ENCODE data around the gene DHRS7B. TPM values are rescaled to one million over a fixed set of nuclear protein-coding genes. Genes with fewer than 3 reads are reported as not detected.

DHRS7B gene
- total and polyA plus RNA-seq, 2 of the 13 experiments (the other 11 are each of a cell fraction or from before 2014, with no cell fraction given) = 20.0 to 35.8 TPM

DNA sequence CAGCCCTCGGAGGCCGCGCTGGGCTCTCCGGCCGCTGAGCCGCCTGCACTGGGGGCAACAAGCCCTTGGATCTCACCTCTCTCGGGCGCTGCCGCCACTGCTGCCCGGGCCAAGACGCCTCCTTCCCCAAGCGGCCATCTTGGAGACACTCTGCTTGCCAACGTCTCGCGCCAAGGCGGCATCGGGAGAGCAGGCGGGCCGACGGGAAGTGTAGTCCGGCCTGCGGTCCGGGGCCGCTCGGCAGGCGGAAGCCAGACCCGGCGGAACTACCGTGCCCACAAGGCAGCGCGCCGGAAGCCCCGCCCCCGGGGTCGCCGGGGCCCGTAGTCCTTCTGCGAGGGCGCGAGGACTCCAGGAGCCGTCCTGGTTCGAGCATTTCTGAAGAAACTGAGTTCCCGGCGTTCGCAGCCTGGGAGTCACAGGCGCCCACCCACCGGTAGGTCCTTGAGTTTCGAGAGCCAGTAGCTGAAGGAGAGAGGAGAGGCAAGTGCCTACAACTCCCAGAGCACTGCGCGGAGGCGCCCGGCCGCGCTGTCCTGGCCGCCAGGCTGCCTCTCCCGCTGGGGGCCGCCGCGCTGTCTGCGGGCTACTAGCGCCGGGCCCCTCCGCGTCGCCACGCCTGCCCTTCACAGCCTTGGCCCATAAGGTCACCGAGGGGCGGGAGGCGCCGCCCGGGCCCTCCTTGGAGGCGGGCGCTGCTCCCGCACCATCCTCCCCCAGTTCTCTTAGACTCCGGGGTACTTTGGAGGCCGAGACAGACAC, 87.4 kb downstream of the DHRS7B start, which contains the start of gene TMEM11 (continued):
- TF ChIP-seq MLLT10 (CRISPR knock-in tag; IDR thresholded peaks at IDR 0.05) (no peak), MBNL3 (CRISPR knock-in tag; conservative IDR thresholded peaks at IDR 0.05) (no peak), PHF5A (CRISPR knock-in tag; IDR thresholded peaks at IDR 0.05; ENCODE audit: low read depth, unreplicated experiment) (peak; percentile 21), ZKSCAN5 (CRISPR knock-in tag; IDR thresholded peaks at IDR 0.05) (no peak), HMG20B (CRISPR knock-in tag; conservative IDR thresholded peaks at IDR 0.05) (no peak), NBN (conservative IDR thresholded peaks at IDR 0.05) (no peak), GLI4 (CRISPR knock-in tag; IDR thresholded peaks at IDR 0.05; ENCODE audit: borderline replicate concordance) (no peak), MEIS2 (CRISPR knock-in tag; IDR thresholded peaks at IDR 0.05) (no peak; the same call in 1 of the 2 replicates), HMG20A (CRISPR knock-in tag; IDR thresholded peaks at IDR 0.05; ENCODE audit: borderline replicate concordance) (no peak), ZNF841 (CRISPR knock-in tag; IDR thresholded peaks at IDR 0.05; ENCODE audit: borderline replicate concordance) (no peak), ZNF773 (CRISPR knock-in tag; IDR thresholded peaks at IDR 0.05; ENCODE audit: borderline replicate concordance) (no peak; the same call in 1 of the 2 replicates), ZNF552 (CRISPR knock-in tag; IDR thresholded peaks at IDR 0.05; ENCODE audit: borderline replicate concordance) (no peak), ZNF296 (CRISPR knock-in tag; conservative IDR thresholded peaks at IDR 0.05) (0 out of 2 replicates have a peak, but pooled peaks have one; percentile 13), SOX13 (IDR thresholded peaks at IDR 0.05) (no peak), SOX13 (CRISPR knock-in tag; conservative IDR thresholded peaks at IDR 0.05 in 1 of 2, IDR thresholded peaks at IDR 0.05 in 1 of 2) (no peak), TBX3 (IDR thresholded peaks at IDR 0.05; ENCODE audit: borderline replicate concordance) (no peak), ZNF343 (CRISPR knock-in tag; IDR thresholded peaks at IDR 0.05) (no peak), CENPX (CRISPR knock-in tag; IDR thresholded peaks at IDR 0.05) (no peak)
- TF ChIP-seq, protein P1, sequence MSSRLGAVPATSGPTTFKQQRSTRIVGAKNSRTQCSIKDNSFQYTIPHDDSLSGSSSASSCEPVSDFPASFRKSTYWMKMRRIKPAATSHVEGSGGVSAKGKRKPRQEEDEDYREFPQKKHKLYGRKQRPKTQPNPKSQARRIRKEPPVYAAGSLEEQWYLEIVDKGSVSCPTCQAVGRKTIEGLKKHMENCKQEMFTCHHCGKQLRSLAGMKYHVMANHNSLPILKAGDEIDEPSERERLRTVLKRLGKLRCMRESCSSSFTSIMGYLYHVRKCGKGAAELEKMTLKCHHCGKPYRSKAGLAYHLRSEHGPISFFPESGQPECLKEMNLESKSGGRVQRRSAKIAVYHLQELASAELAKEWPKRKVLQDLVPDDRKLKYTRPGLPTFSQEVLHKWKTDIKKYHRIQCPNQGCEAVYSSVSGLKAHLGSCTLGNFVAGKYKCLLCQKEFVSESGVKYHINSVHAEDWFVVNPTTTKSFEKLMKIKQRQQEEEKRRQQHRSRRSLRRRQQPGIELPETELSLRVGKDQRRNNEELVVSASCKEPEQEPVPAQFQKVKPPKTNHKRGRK (CRISPR knock-in tag; IDR thresholded peaks at IDR 0.05) = no peak
- TF ChIP-seq, protein P2, sequence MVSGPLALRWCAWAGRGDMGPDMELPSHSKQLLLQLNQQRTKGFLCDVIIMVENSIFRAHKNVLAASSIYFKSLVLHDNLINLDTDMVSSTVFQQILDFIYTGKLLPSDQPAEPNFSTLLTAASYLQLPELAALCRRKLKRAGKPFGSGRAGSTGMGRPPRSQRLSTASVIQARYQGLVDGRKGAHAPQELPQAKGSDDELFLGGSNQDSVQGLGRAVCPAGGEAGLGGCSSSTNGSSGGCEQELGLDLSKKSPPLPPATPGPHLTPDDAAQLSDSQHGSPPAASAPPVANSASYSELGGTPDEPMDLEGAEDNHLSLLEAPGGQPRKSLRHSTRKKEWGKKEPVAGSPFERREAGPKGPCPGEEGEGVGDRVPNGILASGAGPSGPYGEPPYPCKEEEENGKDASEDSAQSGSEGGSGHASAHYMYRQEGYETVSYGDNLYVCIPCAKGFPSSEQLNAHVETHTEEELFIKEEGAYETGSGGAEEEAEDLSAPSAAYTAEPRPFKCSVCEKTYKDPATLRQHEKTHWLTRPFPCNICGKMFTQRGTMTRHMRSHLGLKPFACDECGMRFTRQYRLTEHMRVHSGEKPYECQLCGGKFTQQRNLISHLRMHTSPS (CRISPR knock-in tag; IDR thresholded peaks at IDR 0.05; ENCODE audit: low read depth) = peak; percentile 66; the same call in 1 of the 2 replicates
- TF ChIP-seq, protein P3, sequence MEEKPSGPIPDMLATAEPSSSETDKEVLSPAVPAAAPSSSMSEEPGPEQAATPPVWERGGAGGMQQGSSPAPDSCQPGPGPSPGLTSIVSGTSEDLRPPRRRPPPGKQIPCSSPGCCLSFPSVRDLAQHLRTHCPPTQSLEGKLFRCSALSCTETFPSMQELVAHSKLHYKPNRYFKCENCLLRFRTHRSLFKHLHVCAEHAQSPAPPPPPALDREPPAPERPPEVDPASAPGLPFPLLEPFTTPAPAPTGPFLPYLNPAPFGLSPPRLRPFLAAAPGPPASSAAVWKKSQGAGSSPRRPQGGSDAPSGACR (CRISPR knock-in tag; IDR thresholded peaks at IDR 0.05) = peak; percentile 74
- TF ChIP-seq, protein P4, sequence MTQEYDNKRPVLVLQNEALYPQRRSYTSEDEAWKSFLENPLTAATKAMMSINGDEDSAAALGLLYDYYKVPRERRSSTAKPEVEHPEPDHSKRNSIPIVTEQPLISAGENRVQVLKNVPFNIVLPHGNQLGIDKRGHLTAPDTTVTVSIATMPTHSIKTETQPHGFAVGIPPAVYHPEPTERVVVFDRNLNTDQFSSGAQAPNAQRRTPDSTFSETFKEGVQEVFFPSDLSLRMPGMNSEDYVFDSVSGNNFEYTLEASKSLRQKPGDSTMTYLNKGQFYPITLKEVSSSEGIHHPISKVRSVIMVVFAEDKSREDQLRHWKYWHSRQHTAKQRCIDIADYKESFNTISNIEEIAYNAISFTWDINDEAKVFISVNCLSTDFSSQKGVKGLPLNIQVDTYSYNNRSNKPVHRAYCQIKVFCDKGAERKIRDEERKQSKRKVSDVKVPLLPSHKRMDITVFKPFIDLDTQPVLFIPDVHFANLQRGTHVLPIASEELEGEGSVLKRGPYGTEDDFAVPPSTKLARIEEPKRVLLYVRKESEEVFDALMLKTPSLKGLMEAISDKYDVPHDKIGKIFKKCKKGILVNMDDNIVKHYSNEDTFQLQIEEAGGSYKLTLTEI (CRISPR knock-in tag; conservative IDR thresholded peaks at IDR 0.05) = no peak
